HG02870 (cell line): ENCODE results near the gene CABP2.
"Not testable (repeated sequence)": the region's sequence is repeated elsewhere in the genome, so short reads cannot be mapped to it uniquely, and the experiment has no call there.

Source experiments
- ATAC-seq: cut with Tn5 transposase; IDR thresholded peaks from one replicate; pipeline ENCODE4 v1.9.1; 2021; ENCODE audit warnings: mild to moderate bottlenecking, moderate library complexity; ENCODE audit not compliant: unreplicated experiment

Gene CABP2

GRCh38 chr11:67482275-67482826, 40.9 kb downstream of the CABP2 start:
- ATAC-seq, result no peak

- ATAC-seq, result not testable (repeated sequence)
Measured at GRCh38 chr11:67477344-67478050, 45.7 kb downstream of the CABP2 start.

GRCh38 chr11:67476692-67477091, 46.6 kb downstream of the CABP2 start:
- ATAC-seq, result not testable (repeated sequence)

- ATAC-seq, result no peak
Measured at GRCh38 chr11:67472882-67473281, 50.4 kb downstream of the CABP2 start.

GRCh38 chr11:67470337-67471002, 52.8 kb downstream of the CABP2 start:
- ATAC-seq, result no peak

GRCh38 chr11:67469508-67469811, 53.8 kb downstream of the CABP2 start:
- peak; percentile 2 for ATAC-seq
